GM18951 (cell line): Measurements from ENCODE around the gene MAP3K14.
"Not testable (repeated sequence)": the region's sequence is repeated elsewhere in the genome, so short reads cannot be mapped to it uniquely, and the experiment has no call there.

Experiments
- POLR2A ChIP-seq: IDR thresholded peaks from 4 replicates; pipeline ENCODE4 v1.6.1; 2011; ENCODE audit warnings: mild to moderate bottlenecking; ENCODE audit not compliant: insufficient read length, insufficient read depth; ENCODE audit errors: extremely low read depth
- in situ Hi-C: fragments of 300-500 bp; cut with MboI; formaldehyde crosslinking; loops from one replicate; pipeline ENCODE4 v1.12.0; 2022; ENCODE audit warnings: low sequenced_read_pairs, mixed read lengths, inconsistent platforms; ENCODE audit not compliant: unreplicated experiment

MAP3K14 gene

GRCh38 chr17:45310380-45311324, 6.2 kb downstream of the MAP3K14 start:
- TF ChIP-seq POLR2A, result no peak
- in situ Hi-C loops, result no loop called here

GRCh38 chr17:45309400-45309799, 7.4 kb downstream of the MAP3K14 start:
- in situ Hi-C loops, result no loop called here
- TF ChIP-seq POLR2A, result no peak

- in situ Hi-C loops, result no loop called here
These were observed 8.0 kb downstream of the MAP3K14 start for GRCh38 chr17:45308840-45309239.

GRCh38 chr17:45308016-45308365, 8.8 kb downstream of the MAP3K14 start:
- no peak for TF ChIP-seq POLR2A
- in situ Hi-C loops, result no loop called here

More at GRCh38 chr17:45308840-45309239, 8.0 kb downstream of the MAP3K14 start:
- TF ChIP-seq POLR2A, result no peak

- TF ChIP-seq POLR2A, result no peak
- in situ Hi-C loops, result no loop called here
These were observed 9.4 kb downstream of the MAP3K14 start for GRCh38 chr17:45307290-45308015.

- in situ Hi-C loops, result no loop called here
- TF ChIP-seq POLR2A, result no peak
These were observed 10.2 kb downstream of the MAP3K14 start for GRCh38 chr17:45306623-45307022.

- no peak for TF ChIP-seq POLR2A
- in situ Hi-C loops, result no loop called here
These were observed 10.7 kb downstream of the MAP3K14 start for GRCh38 chr17:45306094-45306493.

- no peak for TF ChIP-seq POLR2A
- in situ Hi-C loops, result no loop called here
These were observed 11.2 kb downstream of the MAP3K14 start for GRCh38 chr17:45305530-45306087.

- no peak for TF ChIP-seq POLR2A
- in situ Hi-C loops, result no loop called here
These were observed 14.1 kb downstream of the MAP3K14 start for GRCh38 chr17:45302649-45303173.

GRCh38 chr17:45302220-45302619, 14.6 kb downstream of the MAP3K14 start:
- in situ Hi-C loops, result not testable (repeated sequence)

- in situ Hi-C loops, result no loop called here
- TF ChIP-seq POLR2A, result no peak
These were observed 15.1 kb downstream of the MAP3K14 start for GRCh38 chr17:45301674-45302073.

- no peak for TF ChIP-seq POLR2A
These were observed 16.6 kb downstream of the MAP3K14 start for GRCh38 chr17:45300060-45300751.

GRCh38 chr17:45299361-45299760, 17.5 kb downstream of the MAP3K14 start:
- in situ Hi-C loops, result no loop called here
- TF ChIP-seq POLR2A, result no peak

More at GRCh38 chr17:45300060-45300751, 16.6 kb downstream of the MAP3K14 start:
- in situ Hi-C loops, result no loop called here
